NCI-H1694 treated with DMSO at 0.1 percent for 48 hours (cell line): ENCODE measurements around the gene COMMD3.

Source experiments
- DNase-seq: peaks from one replicate; lab custom pipeline; 2025; lab: John Stamatoyannopoulos, UW

The COMMD3 gene

DNA sequence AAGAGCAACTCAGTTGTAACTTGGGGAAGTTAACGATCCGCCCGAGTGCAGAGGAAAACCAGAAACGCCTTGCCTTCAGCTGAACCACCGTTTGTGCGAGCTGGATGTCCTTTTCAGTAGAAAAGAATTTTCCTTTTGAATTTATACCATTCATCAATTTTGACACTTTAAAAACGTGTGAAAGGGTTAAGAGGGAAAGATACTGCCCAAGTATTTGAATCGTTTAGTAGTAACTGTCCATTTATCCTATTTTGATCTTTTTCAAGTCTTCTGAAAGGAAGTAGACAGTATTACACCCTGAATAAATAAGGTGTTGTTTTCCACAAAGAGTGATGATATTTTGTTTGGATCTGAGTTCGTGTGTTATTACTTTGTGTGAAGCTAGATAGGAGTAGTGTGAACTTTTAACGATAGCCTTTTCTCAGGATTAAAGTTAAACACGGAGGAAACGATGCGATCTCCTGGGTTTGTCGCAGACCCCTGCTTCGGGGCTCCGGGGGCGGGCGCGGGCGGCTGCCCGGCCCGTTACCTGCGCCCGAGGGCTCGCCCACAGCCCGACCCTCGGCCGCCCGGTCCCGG is 3.9 kb downstream of the COMMD3 start:
- DNase-seq = no peak

DNA sequence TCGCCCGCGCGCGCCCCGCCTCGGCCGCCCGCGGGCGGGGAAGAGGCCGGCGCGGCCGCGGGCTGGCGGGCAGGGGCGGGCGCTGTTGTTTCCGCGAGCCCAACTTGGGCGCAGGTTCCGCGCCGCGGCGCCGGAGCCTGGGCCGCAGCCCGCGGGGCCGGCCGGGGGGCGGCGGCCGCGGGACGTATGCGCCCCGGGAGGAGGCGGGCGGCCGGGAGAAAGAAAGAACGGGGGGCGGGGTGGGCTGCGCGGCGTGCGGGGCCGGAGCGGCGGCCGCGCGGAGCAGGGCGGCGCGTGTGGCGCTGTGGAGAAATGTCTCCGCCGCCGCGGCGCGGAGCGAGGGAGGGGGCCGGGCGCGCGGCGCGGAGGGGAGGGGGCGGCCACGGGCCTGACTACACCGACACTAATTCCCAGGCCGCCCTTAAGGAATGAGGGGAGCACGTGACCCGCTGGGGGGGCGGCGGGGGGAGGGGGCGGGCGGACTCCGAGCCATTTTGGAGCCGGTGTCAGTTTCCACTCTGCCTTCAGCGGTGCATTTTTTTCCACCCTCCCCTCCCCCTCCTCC is 4.5 kb downstream of the COMMD3 start, which contains the start of gene BMI1:
Gene BMI1, plus strand, starts transcription at position 509 of the 565 bp plus-strand sequence. CDS start 5,351 bp downstream, outside the sequence.
- DNase-seq = peak; percentile 58

DNA sequence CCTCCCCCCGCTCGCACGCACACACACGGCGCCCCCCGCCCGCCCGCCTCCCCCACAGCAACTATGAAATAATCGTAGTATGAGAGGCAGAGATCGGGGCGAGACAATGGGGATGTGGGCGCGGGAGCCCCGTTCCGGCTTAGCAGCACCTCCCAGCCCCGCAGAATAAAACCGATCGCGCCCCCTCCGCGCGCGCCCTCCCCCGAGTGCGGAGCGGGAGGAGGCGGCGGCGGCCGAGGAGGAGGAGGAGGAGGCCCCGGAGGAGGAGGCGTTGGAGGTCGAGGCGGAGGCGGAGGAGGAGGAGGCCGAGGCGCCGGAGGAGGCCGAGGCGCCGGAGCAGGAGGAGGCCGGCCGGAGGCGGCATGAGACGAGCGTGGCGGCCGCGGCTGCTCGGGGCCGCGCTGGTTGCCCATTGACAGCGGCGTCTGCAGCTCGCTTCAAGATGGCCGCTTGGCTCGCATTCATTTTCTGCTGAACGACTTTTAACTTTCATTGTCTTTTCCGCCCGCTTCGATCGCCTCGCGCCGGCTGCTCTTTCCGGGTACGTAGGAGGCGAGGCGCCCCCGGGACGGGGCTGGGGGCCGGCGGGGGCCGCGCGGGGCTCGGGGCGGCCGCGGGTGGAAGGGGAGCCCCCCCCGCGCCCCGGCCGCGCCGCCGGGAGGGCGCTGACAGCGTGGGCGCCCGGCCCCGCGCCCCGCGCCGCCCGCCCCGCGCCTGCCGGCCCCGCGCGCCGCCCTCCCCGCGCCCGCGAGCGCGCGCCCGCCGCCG is 5.2 kb downstream of the COMMD3 start:
- peak; percentile 23 for DNase-seq

DNA sequence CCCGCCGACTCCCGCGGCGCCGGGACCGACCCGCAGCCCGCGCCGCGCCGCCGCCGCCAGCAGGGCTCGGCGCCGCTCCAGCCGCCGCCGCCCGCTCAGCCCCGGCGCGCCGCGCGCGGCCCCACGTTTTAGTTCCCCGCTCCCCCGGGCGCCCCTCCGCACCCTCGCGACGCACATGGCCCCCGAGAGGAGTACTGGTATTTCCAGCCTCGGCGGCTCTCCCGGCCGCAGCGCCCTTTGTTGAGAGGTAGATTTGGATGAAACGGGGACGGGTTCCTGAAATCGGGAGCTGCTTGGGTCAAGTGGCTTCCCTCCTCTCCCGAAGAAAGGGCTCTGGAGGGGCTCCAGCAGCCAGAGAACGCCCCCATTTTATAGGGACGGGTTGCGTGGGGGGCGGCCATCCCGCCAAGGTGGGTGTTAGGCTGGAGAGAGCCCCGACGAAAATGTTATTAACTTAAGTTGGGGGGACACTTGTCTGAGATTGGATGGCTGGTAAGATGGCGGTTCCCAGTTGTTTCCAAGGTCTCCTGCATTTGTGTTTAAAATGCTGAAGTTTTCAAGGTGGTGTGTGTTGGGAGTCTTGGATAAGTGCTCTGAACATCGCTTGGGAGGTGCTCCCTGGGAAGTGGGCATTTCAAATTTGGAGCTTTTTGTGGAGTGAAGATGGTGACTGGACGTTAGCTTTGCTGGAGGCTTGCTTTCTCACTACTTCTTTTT is 5.9 kb downstream of the COMMD3 start:
- no peak for DNase-seq

DNA sequence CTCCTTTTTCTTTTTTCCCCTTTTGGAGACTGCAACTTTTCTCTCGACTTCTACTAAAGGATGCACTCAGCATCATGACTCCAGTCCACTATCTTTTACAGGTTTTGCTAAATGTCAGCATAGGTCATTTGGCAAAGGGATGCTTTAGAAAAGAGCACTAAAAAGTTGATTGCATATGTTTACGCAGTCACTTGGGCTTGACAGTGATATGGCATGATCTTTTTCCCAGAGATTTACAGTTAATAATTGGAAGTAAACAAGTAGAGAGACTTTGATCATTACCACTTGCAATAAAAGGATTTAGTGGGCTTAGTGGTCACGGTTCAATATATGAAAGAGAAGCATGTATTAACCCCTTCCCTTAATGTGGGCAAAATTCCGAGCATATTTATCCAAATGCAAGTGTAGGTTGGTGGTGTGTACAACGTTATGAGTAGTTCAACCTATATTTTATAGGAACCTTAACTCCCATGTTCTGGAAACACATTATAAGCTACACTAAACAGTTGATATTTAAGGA is 6.5 kb downstream of the COMMD3 start:
- no peak for DNase-seq

DNA sequence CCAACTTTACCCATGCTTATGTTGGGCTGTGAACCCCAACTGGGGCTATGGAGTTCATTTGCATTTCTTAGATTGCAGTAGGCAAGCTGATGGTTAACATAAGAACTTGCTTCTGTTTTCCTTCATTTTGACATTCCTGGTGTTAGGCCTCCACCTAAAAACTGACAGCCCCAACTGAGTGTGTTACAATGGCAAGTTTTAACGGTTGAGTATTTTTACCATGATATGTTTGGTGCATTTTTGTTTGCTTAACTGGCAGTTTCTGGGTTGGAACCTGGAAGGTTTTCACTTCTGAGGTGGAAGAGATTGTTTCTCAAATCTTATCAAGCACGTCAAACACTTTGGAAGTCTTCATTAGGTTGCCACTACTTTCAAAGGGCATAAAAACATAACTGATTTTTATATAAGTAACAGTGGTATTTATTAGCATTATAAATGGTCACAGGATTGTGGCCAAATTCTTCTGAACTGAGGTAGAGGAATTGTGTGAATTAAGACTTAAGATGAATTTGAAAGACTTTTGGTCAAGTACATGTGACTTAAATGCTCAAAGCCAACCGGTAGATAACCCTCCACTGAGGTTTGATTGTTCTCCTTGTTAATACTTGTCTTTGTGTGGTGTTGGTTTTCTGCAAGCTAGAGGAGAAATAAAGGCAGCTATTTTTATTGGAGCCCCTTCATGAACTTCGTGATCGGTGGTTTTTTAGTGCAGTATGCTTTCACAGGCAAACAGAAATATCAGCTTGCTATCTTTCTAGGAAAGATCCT is 7.5 kb downstream of the COMMD3 start:
- no peak for DNase-seq

DNA sequence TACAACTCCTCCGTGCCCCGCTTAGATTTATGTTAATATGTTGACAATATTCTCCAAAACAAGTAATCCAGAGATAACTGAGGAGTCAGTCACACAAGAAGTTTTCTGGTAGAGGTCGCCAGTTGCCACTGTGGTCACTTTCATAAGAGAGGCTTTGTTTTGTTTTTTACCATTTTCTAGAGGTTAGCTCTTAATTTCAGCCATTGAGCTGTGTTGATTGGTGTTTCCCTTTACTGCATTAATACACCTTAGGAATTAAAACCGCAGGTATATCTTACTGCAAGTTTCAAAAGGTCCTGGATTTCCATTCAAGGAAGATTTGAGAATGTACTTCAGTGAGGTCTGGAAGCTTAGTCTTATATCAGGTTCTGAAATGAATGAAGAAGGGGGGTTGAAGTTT is 8.2 kb downstream of the COMMD3 start:
- DNase-seq = no peak

DNA sequence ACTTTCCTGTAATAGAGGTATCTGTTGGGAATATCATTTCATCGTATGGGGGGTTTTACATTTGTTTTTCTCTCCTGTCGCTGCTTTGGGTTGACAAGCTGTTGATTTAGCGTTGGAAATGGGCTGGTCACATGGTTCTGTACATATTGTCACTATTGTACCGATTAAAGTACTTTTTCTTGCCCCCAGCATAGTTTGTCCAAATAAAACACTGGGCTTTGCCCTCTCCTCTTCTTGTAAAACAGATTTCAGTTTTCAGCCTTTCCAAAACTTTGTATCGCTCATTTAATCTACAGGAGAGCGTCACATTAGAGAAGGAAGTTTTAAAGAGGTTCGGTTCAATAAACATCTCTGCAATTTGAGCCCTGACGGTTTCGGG is 8.7 kb downstream of the COMMD3 start:
- no peak for DNase-seq

DNA sequence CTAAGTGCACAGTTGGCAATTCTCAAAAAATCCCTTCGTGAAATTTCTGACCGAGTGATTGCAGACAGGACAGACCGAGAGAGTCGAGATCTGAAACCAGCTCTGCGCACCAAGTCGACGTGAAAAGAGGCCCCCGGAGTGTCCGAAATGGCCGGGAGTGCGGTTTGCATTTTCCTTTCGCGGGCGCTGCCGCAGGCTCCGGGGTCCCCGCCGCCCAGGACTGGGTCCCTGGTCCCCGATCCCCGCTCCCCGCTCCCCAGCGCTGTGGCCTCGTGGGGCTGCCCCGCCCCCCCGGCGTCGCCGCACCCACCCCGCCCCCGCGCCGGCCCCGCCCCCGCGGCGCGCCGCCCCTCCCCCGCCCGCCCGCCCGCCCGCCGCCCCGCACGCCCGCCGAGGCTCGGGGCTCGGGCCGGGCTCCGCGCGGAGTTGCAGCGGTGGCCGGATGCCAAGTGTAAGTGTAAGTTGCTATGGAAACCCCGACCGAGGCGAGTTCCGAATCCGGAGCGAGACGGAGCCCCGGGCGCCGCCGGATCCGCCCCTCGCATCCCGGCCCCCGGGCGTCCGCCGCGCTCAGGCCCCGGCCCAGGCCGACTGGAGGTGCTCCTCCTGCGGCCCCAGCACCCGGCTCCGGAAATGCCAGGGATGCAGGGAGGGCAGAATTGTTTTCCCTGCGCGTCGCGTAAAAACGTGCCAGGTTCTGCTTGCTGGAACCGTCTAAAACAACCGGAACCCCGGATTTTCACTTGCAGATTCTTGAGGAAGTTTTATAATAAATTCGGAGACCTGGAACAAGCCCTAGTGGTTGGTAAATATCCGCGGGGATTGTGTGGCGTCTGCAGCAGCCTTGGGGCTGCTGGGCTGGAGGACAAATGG is 9.3 kb downstream of the COMMD3 start:
- DNase-seq = no peak

DNA sequence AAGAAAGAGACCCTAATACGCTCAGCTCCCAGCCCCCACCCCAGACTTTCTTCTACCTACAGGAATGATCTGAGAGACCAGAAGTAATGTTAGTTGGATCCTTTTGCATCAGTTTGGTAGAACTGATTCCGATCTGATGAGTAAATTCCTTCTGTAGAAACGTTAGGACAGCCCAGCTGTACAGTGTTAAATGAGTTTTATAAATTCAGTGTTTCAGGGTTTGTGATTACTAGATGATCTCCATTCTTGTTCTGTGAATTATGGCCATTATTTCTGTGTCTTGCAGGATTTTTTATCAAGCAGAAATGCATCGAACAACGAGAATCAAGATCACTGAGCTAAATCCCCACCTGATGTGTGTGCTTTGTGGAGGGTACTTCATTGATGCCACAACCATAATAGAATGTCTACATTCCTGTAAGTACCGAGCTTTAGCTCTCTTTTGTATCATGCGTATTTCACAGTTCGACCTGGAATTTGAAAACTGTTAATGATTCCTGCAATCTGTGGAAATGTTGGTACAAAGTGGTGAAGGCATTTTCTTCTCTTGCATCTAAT is 10.0 kb downstream of the COMMD3 start:
- no peak for DNase-seq

DNA sequence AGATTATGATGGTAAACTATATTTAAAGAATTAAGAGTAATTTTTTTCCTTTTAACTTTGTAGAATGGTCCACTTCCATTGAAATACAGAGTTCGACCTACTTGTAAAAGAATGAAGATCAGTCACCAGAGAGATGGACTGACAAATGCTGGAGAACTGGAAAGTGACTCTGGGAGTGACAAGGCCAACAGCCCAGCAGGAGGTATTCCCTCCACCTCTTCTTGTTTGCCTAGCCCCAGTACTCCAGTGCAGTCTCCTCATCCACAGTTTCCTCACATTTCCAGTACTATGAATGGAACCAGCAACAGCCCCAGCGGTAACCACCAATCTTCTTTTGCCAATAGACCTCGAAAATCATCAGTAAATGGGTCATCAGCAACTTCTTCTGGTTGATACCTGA is 13.0 kb downstream of the COMMD3 start:
- no peak for DNase-seq

DNA sequence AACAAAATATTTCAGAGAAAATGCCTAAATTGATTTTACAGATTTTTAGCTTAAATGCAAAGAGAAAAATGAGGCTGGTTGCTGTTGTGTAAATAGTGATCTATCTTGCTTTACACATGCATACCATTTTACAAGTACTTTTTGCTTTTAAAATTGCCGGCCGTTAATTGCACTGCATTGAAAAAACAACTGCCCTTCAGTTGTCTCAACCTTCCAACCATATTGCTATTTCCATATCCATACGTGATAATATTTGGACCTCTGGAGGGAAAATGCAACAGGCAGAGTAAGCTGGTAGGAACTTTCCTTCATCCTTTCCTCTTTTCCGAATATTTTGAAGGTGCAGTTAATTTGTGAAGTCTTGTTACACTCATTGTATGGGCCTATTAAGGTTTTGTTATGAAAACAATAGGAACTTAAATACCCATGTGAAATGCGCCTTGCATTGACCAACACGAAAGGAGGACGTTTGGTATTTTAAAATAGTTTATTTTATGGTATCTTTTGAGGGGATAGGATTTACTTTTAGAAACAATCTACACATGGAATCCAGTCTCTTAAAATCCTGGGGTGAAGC is 16.0 kb downstream of the COMMD3 start:
- DNase-seq = no peak

DNA sequence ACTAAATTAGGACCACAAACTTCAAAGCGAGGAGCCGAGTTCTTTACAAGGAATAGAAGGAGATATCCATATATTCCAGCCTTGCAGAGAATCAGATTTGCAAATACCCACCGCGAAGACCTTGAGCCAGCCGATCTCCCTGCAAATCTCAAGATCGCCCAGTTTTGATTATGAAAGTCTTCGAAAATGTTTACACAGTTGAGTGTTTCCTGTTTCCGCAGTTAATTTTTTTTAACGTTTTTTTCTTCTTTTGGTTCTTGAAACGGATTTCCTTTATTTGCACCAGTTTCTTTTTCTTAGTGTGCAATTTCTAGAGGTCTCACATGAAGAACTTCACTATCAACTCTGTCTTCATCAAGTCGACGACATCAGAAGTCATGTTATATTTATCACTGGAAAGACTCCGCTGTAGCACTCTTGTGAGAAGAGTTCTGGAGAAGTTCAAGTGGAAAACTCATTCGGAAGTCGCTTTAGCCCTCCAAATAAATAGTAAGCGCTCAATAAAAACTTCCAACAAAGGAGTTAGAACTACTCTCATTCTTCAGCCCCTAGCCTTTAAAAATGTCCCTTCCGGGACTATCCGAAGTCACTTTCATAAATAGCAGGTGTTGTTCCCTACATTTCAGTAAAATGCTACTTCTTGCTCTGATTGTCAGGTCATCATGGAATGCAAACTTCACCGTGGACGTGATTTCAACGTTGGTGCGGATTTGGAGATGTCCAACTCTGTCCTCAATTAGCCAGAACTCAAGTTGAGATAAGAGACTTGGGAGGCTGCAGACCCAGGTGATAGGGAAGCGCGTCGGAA is 17.2 kb downstream of the COMMD3 start:
- no peak for DNase-seq

DNA sequence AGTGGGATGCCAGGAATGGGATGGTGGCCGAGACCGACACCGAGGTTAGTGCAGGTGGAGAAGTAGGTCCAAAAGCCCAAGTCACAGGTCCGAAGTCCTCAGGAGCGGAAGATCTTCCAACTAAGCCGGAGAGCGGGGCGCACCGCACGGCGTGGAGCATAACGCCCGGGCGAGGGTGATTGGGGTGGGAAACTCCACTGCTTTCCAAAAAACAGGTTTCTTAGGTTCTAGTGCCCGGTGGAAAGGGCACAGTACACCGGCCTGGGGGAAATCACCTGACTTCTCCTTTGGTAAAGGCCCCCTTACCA is 17.7 kb downstream of the COMMD3 start:
- DNase-seq = no peak

DNA sequence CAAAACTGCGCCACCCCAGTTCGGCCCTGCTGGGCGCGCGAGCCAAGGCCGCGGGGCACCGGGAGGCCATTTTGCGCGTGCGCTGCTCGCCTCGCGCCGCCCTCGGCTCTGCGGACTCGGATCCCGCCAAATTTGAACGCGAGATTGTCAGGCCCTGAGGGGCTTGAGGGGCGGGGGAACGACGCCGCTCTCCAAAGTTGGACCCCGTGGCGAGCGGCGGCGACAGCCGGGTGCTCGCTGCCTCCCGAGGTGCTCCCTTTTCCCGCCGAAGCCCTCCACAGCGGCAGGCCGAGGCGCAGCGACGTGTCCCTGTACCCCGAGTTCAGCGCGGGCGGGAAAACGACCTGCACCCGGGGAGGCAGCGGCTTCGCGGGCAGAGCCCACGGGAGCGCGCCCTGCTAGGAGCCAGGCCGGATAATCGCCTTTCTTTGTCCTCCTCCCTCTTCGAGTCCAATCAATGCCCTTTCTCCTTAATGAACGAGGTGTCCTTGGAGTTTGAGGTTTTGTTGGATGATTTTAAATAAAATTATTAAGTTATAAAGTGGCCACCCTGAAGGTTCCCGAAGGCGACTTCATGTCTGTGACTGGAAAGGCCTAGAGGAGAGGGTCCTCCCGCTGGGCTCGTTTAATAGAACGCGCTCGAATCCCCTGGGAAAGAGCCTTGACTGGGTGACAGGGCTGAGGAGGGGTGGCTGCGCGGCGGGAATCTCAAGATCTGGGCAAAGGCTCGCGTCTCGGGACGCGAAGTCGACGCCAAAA is 18.4 kb downstream of the COMMD3 start:
- DNase-seq = no peak

DNA sequence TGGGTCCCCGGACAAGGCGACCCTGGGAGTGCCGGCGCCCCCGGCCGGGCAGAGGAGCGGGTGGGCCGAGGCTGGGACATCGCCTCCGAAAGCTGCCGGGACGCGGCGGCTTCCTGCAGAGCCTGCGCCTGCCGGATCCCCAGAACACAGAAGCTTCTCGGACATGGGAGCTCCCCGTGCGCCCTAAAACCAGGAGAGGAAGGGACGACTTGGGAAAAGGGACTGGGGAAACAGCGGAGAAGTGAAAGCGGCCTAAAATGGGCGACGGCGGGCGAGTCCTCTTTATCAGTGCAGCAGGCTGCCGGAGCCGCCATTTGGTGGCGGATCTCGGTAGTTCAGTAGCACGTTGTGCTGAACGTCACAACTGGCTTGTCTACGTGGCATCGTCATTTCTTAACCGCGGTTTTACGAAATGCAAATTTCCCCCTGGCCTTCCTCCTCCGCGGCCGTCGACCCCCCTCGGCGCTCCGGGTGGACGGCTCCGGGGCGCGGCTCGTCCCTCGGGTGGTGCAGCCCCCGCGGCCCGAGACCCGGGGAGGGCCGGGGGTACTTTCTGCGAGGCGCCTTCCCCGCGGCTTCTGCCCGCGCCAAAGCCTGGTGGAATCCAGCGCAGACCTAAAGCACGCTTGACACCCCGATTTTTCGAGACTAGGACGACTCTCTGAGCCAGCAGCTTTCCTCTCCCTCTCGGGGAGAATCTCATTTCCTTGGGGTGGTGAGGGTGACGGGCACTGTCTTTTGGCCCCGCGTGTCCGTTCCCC is 19.2 kb downstream of the COMMD3 start:
- DNase-seq = no peak

DNA sequence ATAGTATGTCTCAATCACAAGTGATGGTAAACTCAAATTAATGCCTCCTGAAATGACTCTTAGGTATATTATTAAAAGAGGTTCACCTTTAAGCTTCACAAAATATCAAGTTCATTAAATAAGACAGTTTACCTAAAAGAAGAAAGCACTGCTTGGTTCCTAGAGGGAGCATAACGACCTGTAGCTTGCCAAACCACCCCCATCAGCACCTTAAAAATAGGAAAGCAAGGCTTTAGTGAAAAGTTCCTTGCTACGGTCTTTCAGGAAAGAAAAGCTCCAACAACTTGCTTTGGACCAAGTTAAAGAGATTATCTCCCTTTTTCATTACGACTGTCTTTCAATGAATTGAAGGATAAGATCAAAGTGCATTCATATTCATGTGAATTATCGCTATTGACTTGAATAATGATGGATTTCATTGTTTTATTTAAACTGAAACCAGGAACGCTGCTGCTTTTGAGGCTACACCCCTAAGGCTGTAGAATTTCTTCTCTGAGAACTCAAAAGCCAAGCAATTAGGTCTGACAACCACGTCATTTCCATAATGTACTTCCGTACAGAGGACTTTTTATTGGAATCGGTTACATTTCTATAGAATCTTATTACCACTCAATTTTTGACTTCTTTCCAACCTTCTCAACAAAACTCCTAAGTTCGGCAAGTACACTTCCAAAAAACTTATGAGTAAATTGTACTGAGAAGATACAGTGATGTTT is 22.2 kb downstream of the COMMD3 start:
- DNase-seq = no peak
